ENCODE results near the gene KLHL1.

The KLHL1 gene

GRCh38 chr13:70107498-70108281 is 562 bp downstream of the KLHL1 start, which contains the start of gene ATXN8OS:
ATXN8OS (plus strand) TSS chr13:70107826.
- DNase-seq: no peak
- Histone ChIP-seq H3K36me3 (replicated peaks) (no peaks in the 10 kb centered on the region), H3K4me3 (ENCODE audit: low read depth, low read length) (peak within 1 kb of the TSS; percentile 37), H3K27ac (no peak within 1 kb of the TSS), H3K27me3 (replicated peaks) (no peaks in the 10 kb centered on the region)
- TF ChIP-seq CTCF (IDR thresholded peaks at IDR 0.05; ENCODE audit: low read depth, low read length, missing control alignments): no peak
- in situ Hi-C loops (cut with HindIII; ENCODE audit: low pct_ligation_motif_present, low sequenced_read_pairs): no loop called here

- no peak for DNase-seq
- in situ Hi-C loops (cut with HindIII; ENCODE audit: low pct_ligation_motif_present, low sequenced_read_pairs): no loop called here
- H3K4me3 ChIP-seq (ENCODE audit: low read depth, low read length): peak overlapping the region; percentile 37
- H3K27ac ChIP-seq: no peak overlapping the region
- H3K36me3 ChIP-seq (replicated peaks): no peaks in the 10 kb centered on the region
- no peaks in the 10 kb centered on the region for H3K27me3 ChIP-seq (replicated peaks)
- TF ChIP-seq CTCF (IDR thresholded peaks at IDR 0.05; ENCODE audit: low read depth, low read length, missing control alignments): no peak
These were observed 1.1 kb downstream of the KLHL1 start for GRCh38 chr13:70107125-70107497.

GRCh38 chr13:70104481-70104880 is 3.8 kb downstream of the KLHL1 start:
- Histone ChIP-seq H3K4me3 (ENCODE audit: low read depth, low read length) (no peak overlapping the region), H3K36me3 (replicated peaks) (no peaks in the 10 kb centered on the region), H3K27me3 (replicated peaks) (no peaks in the 10 kb centered on the region), H3K27ac (no peak overlapping the region)
- TF ChIP-seq CTCF (IDR thresholded peaks at IDR 0.05; ENCODE audit: low read depth, low read length, missing control alignments): no peak
- DNase-seq: no peak
- in situ Hi-C loops (cut with HindIII; ENCODE audit: low pct_ligation_motif_present, low sequenced_read_pairs): no loop called here

GRCh38 chr13:70098669-70099068 is 9.6 kb downstream of the KLHL1 start:
- H3K36me3 ChIP-seq (replicated peaks): no peaks in the 10 kb centered on the region
- TF ChIP-seq CTCF (IDR thresholded peaks at IDR 0.05; ENCODE audit: low read depth, low read length, missing control alignments): peak; percentile 24
- H3K4me3 ChIP-seq (ENCODE audit: low read depth, low read length): no peak overlapping the region
- no peaks in the 10 kb centered on the region for H3K27me3 ChIP-seq (replicated peaks)
- no peak for DNase-seq
- in situ Hi-C loops (cut with HindIII; ENCODE audit: low pct_ligation_motif_present, low sequenced_read_pairs): no loop called here
- H3K27ac ChIP-seq: no peak overlapping the region

GRCh38 chr13:70090036-70090723 is 18.1 kb downstream of the KLHL1 start:
- in situ Hi-C loops (cut with HindIII; ENCODE audit: low pct_ligation_motif_present, low sequenced_read_pairs): no loop called here
- Histone ChIP-seq H3K4me3 (ENCODE audit: low read depth, low read length) (no peak overlapping the region), H3K27me3 (replicated peaks) (no peaks in the 10 kb centered on the region), H3K36me3 (replicated peaks) (no peaks in the 10 kb centered on the region), H3K27ac (no peak overlapping the region)
- TF ChIP-seq CTCF (IDR thresholded peaks at IDR 0.05; ENCODE audit: low read depth, low read length, missing control alignments): no peak
- no peak for DNase-seq
